Measurements from ENCODE around the gene HNRNPUL1. TPM values are rescaled to one million over a fixed set of nuclear protein-coding genes. Genes with fewer than 3 reads are reported as not detected.

Gene HNRNPUL1
- total RNA-seq, 2 donors from 2014 or later = 88.8 to 109 TPM

DNA sequence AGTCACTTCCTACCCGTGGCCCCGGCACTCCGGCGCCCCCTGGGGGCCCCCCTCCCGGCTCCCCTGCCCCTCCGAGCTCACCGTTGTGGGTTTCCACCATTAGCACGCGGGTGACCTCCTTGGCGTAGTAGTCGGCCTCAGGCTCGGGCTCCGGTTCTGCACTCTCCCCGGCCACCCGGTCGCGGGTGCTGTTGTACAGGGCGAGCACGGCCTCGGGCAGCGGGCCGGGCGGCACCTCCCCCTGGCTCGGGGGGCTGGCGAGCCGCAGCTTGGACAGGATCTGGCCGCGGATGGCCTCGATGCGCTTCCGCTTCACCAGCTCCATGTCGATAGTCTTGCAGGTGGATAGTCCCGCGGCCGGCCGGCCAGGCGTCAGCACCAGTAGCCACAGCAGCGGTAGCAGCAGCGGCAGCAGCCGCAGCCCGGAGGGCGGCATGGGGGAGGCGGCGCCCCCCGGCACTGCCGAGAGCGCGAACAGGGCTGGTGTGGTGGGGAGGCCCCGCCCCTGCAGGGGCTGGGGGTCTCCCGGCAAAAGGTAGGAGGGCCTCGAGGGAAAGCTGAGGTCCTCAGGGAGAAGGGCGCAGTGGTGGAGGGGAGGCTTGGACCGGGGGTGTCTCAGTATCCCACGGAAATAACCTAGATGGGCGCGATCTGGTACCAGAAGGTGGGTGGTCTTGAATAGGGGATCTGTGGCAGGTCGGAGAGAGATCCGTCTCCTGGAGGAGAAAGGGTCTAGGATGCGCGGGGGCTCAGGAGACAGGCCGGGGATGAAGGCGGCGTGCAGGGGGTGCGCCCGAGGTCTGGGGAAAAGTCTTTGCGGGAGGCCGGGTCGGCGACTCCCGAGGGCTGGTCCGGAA is 88.7 kb downstream of the HNRNPUL1 start:
- TF ChIP-seq, protein P1, sequence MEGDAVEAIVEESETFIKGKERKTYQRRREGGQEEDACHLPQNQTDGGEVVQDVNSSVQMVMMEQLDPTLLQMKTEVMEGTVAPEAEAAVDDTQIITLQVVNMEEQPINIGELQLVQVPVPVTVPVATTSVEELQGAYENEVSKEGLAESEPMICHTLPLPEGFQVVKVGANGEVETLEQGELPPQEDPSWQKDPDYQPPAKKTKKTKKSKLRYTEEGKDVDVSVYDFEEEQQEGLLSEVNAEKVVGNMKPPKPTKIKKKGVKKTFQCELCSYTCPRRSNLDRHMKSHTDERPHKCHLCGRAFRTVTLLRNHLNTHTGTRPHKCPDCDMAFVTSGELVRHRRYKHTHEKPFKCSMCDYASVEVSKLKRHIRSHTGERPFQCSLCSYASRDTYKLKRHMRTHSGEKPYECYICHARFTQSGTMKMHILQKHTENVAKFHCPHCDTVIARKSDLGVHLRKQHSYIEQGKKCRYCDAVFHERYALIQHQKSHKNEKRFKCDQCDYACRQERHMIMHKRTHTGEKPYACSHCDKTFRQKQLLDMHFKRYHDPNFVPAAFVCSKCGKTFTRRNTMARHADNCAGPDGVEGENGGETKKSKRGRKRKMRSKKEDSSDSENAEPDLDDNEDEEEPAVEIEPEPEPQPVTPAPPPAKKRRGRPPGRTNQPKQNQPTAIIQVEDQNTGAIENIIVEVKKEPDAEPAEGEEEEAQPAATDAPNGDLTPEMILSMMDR (IDR thresholded peaks at IDR 0.05) = peak; percentile 58 to 75
- Histone ChIP-seq H3K4me1 (peaks cover 0 to 46% of the 10 kb centered on the region in 2 donors), H3K4me3 (peak overlapping the region; percentile 84 to 88), H3K27ac (peak overlapping the region; percentile 93 to 95), H3K36me3 (no peaks in the 10 kb centered on the region), H3K9me3 (no peaks in the 10 kb centered on the region), H3K27me3 (no peaks in the 10 kb centered on the region)
- DNase-seq (ENCODE audit: low spot score) = peak; percentile 73

GRCh38 chr19:41353466-41354342 is 89.5 kb downstream of the HNRNPUL1 start, which contains the start of gene TGFB1:
Gene TGFB1, minus strand, starts transcription at chr19:41353922. Its CDS starts 878 bp downstream, at chr19:41353044.
- Histone ChIP-seq H3K9me3 (no peaks in the 10 kb centered on the region), H3K36me3 (no peaks in the 10 kb centered on the region), H3K4me3 (peak within 1 kb of the TSS; percentile 84 to 88), H3K27me3 (no peaks in the 10 kb centered on the region), H3K27ac (peak within 1 kb of the TSS; percentile 93 to 95), H3K4me1 (peaks cover 0 to 46% of the 10 kb centered on the region in 2 donors)
- DNase-seq (ENCODE audit: low spot score) = peak; percentile 88
- TF ChIP-seq, protein P1 (IDR thresholded peaks at IDR 0.05) = peak; percentile 88 to 92

DNA sequence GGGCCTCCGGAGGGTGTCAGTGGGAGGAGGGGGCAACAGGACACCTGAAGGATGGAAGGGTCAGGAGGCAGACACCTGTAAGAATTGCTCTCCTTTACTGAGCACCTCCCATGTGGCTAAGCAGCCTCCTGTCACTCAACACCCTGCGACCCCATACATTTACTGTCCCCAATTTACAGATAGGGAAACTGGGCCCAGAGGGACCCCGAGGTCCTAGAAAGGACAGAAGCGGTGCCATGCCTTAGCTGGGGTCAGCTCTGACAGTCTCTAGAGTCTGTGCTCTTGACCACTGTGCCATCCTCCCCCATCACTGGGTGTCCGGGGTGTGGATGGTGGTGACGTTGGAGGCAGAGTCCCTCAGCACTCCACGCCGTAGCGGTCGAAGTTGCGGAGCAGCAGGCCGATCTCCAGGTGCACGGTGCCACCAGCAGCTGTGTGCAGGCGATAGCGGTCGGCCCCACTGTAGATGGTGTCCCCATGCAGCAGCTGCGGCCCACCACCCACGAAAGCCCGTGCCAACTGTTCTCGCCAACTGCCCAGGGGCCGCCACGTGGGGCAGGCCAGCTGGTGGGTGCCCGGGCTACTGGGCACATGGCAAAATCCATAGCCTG is 90.3 kb downstream of the HNRNPUL1 start:
- TF ChIP-seq, protein P1 (IDR thresholded peaks at IDR 0.05) = peak; percentile 5
- no peak for DNase-seq (ENCODE audit: low spot score)
- H3K36me3 ChIP-seq = no peaks in the 10 kb centered on the region
- H3K9me3 ChIP-seq = no peaks in the 10 kb centered on the region
- H3K4me1 ChIP-seq = peaks cover 0 to 43% of the 10 kb centered on the region in 2 donors
- no peaks in the 10 kb centered on the region for H3K27me3 ChIP-seq
- H3K27ac ChIP-seq = peak overlapping the region; percentile 93 to 95
- peak overlapping the region; percentile 84 to 88 for H3K4me3 ChIP-seq

- no peak for DNase-seq (ENCODE audit: low spot score)
- H3K4me3 ChIP-seq = no peak overlapping the region
- H3K27me3 ChIP-seq = no peaks in the 10 kb centered on the region
- no peaks in the 10 kb centered on the region for H3K36me3 ChIP-seq
- TF ChIP-seq, protein P1 (IDR thresholded peaks at IDR 0.05) = no peak
- H3K27ac ChIP-seq = no peak overlapping the region
- H3K9me3 ChIP-seq = no peaks in the 10 kb centered on the region
- H3K4me1 ChIP-seq = peaks cover 0 to 37% of the 10 kb centered on the region in 2 donors
Measured at GRCh38 chr19:41355035-41355434, 90.9 kb downstream of the HNRNPUL1 start.

DNA sequence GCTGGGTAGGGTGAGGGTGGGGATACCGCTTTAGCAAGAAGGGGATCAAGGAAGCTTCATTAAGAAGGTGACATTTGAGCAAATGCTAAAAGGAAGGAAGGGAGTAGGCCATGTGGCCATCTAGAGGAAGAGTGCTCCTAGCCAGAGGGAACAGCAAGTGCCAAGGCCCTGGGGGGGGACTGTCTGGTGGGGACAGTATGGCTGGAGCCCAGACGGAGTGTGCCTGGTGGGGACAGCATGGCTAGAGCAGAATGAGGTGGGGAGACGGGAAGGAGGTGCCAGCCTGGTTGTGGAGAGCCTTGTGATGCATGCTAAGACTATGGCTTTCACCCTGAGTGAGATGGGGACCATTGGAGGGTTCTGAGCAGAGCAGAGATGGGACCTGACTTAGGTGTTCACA is 91.6 kb downstream of the HNRNPUL1 start:
- DNase-seq (ENCODE audit: low spot score) = no peak
- Histone ChIP-seq H3K36me3 (no peaks in the 10 kb centered on the region), H3K4me3 (no peak overlapping the region), H3K4me1 (peaks cover 0 to 30% of the 10 kb centered on the region in 2 donors), H3K27ac (no peak overlapping the region), H3K9me3 (no peaks in the 10 kb centered on the region), H3K27me3 (no peaks in the 10 kb centered on the region)
- TF ChIP-seq, protein P1 (IDR thresholded peaks at IDR 0.05) = no peak
